ENCODE data around the gene CELF4.
A peak's percentile ranks its signal among the peaks of the same experiment; 100 is the strongest.

The CELF4 gene

GRCh38 chr18:37393945-37394609, 171.5 kb downstream of the CELF4 start:
- peak; percentile 4 to 33 (median 17) for DNase-seq
- under 1% methylated on average over 44 of the region's 59 CpGs for WGBS (ENCODE audit: insufficient coverage)
- Histone ChIP-seq H3K9me3 (ENCODE audit: control extremely low read depth in 1 of 5, control insufficient read depth in 4 of 5, insufficient read depth in 2 of 5, low read depth in 1 of 5, low read length in 4 of 5) (peaks cover 0 to 4% (median 0%) of the 10 kb centered on the region in 5 experiments), H3K4me3 (ENCODE audit: control insufficient read depth in 1 of 7, extremely low read depth in 1 of 7, insufficient read depth in 4 of 7, low read depth in 2 of 7, low read length in 6 of 7) (peak overlapping the region; percentile 2 to 72 (median 30)), H3K27ac (ENCODE audit: insufficient read depth in 1 of 2, low read depth in 1 of 2, low read length in 2 of 2, poor library complexity in 1 of 2, severe bottlenecking in 2 of 2) (no peak overlapping the region), H3K4me1 (ENCODE audit: control extremely low read depth in 1 of 4, control insufficient read depth in 4 of 4, insufficient read depth in 4 of 4, low read length in 3 of 4) (peaks cover 0 to 15% (median 9%) of the 10 kb centered on the region in 4 experiments), H3K36me3 (ENCODE audit: control insufficient read depth in 4 of 4, insufficient read depth in 4 of 4, low read length in 3 of 4) (no peaks in the 10 kb centered on the region), H3K27me3 (replicated peaks in 2 of 5; ENCODE audit: control insufficient read depth in 4 of 5, insufficient read depth in 5 of 5, low read length in 4 of 5) (peaks cover 0 to 50% (median 30%) of the 10 kb centered on the region in 5 experiments)
- ChIA-PET POLR2A (interaction anchor here (0.7 kb wide), 1 partner anchor 797 kb away, joined by 3 read pairs; no protein-coding TSS in a partner anchor), CTCF (no interaction called here)

DNA sequence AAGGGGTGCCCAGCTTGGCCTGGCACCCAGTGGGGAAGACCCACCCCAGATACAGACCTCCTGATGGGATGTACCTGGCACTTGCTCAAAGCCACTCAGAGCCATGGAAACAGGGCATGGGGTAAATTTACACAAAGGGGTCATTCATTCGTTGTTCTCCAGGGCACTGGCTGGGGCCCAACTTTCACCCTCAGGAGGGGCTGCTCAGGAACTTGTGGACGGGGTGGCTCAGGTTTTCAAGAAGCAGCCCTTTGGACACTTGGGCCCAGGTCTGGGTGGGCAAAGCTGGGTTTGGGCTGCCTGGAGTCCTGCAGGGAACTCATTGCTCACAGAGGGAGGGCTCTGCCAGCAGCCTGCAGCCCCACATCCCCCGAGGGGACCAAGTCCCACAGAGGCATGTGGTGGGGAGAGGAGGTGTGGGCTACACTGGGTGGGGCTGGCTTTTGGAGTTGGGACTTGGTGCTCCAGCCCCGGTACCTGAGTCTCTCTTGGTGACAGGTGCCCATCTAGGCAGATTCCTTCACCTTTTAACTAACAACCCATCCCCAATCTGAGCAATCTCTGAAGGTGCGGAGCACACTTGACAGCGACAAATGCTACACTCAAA, 172.3 kb downstream of the CELF4 start:
- ChIA-PET POLR2A (no interaction called here), CTCF (no interaction called here)
- peaks cover 0 to 50% (median 30%) of the 10 kb centered on the region in 5 experiments for H3K27me3 ChIP-seq (replicated peaks in 2 of 5; ENCODE audit: control insufficient read depth in 4 of 5, insufficient read depth in 5 of 5, low read length in 4 of 5)
- no peak overlapping the region for H3K27ac ChIP-seq (ENCODE audit: insufficient read depth in 1 of 2, low read depth in 1 of 2, low read length in 2 of 2, poor library complexity in 1 of 2, severe bottlenecking in 2 of 2)
- peaks cover 0 to 15% (median 9%) of the 10 kb centered on the region in 4 experiments for H3K4me1 ChIP-seq (ENCODE audit: control extremely low read depth in 1 of 4, control insufficient read depth in 4 of 4, insufficient read depth in 4 of 4, low read length in 3 of 4)
- 46% methylated on average over 4 of the region's 6 CpGs for WGBS (ENCODE audit: insufficient coverage)
- no peaks in the 10 kb centered on the region for H3K36me3 ChIP-seq (ENCODE audit: control insufficient read depth in 4 of 4, insufficient read depth in 4 of 4, low read length in 3 of 4)
- H3K9me3 ChIP-seq (ENCODE audit: control extremely low read depth in 1 of 5, control insufficient read depth in 4 of 5, insufficient read depth in 2 of 5, low read depth in 1 of 5, low read length in 4 of 5) = peaks cover 0 to 4% (median 0%) of the 10 kb centered on the region in 5 experiments
- no peak for DNase-seq
- peak overlapping the region in 2 of 7 experiments; percentile 62 to 72 for H3K4me3 ChIP-seq (ENCODE audit: control insufficient read depth in 1 of 7, extremely low read depth in 1 of 7, insufficient read depth in 4 of 7, low read depth in 2 of 7, low read length in 6 of 7)

DNA sequence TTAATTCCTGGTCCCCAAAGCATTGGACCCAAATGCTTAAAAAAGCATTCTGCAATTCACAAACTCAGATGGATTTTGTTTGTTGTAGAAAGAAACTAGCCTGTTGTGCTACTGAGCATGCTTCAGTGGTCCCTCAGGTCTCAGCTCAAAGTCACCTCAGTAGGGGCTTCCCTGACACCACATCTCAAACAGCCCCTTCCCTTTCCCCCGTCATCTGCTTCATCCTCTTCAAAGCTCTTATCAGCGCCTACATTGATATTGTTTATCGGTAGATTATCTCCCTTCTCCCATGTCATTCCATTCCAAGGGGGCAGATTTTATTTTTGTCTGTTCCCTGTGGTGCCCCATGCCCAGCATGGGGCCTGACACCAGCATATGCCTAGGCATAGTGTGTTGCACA, 172.9 kb downstream of the CELF4 start:
- H3K27ac ChIP-seq (ENCODE audit: insufficient read depth in 1 of 2, low read depth in 1 of 2, low read length in 2 of 2, poor library complexity in 1 of 2, severe bottlenecking in 2 of 2) = no peak overlapping the region
- peaks cover 0 to 15% (median 9%) of the 10 kb centered on the region in 4 experiments for H3K4me1 ChIP-seq (ENCODE audit: control extremely low read depth in 1 of 4, control insufficient read depth in 4 of 4, insufficient read depth in 4 of 4, low read length in 3 of 4)
- ChIA-PET CTCF (no interaction called here), POLR2A (no interaction called here)
- no peaks in the 10 kb centered on the region for H3K36me3 ChIP-seq (ENCODE audit: control insufficient read depth in 4 of 4, insufficient read depth in 4 of 4, low read length in 3 of 4)
- H3K4me3 ChIP-seq (ENCODE audit: control insufficient read depth in 1 of 7, extremely low read depth in 1 of 7, insufficient read depth in 4 of 7, low read depth in 2 of 7, low read length in 6 of 7) = no peak overlapping the region
- WGBS (ENCODE audit: insufficient coverage) = 80% methylated on average over 1 of the region's 3 CpGs
- peaks cover 0 to 50% (median 32%) of the 10 kb centered on the region in 5 experiments for H3K27me3 ChIP-seq (replicated peaks in 2 of 5; ENCODE audit: control insufficient read depth in 4 of 5, insufficient read depth in 5 of 5, low read length in 4 of 5)
- DNase-seq = no peak
- peaks cover 0 to 4% (median 0%) of the 10 kb centered on the region in 5 experiments for H3K9me3 ChIP-seq (ENCODE audit: control extremely low read depth in 1 of 5, control insufficient read depth in 4 of 5, insufficient read depth in 2 of 5, low read depth in 1 of 5, low read length in 4 of 5)

- Histone ChIP-seq H3K4me3 (ENCODE audit: control insufficient read depth in 1 of 7, extremely low read depth in 1 of 7, insufficient read depth in 4 of 7, low read depth in 2 of 7, low read length in 6 of 7) (no peak overlapping the region), H3K9me3 (ENCODE audit: control extremely low read depth in 1 of 5, control insufficient read depth in 4 of 5, insufficient read depth in 2 of 5, low read depth in 1 of 5, low read length in 4 of 5) (peaks cover 0 to 4% (median 0%) of the 10 kb centered on the region in 5 experiments), H3K36me3 (ENCODE audit: control insufficient read depth in 4 of 4, insufficient read depth in 4 of 4, low read length in 3 of 4) (no peaks in the 10 kb centered on the region), H3K27ac (ENCODE audit: insufficient read depth in 1 of 2, low read depth in 1 of 2, low read length in 2 of 2, poor library complexity in 1 of 2, severe bottlenecking in 2 of 2) (no peak overlapping the region), H3K27me3 (replicated peaks in 2 of 5; ENCODE audit: control insufficient read depth in 4 of 5, insufficient read depth in 5 of 5, low read length in 4 of 5) (peaks cover 0 to 50% (median 34%) of the 10 kb centered on the region in 5 experiments), H3K4me1 (ENCODE audit: control extremely low read depth in 1 of 4, control insufficient read depth in 4 of 4, insufficient read depth in 4 of 4, low read length in 3 of 4) (peaks cover 0 to 15% (median 9%) of the 10 kb centered on the region in 4 experiments)
- POLR2A ChIA-PET = no interaction called here
- DNase-seq = no peak
- CTCF ChIA-PET = no interaction called here
- 85% methylated on average over 14 of the region's 16 CpGs for WGBS (ENCODE audit: insufficient coverage)
These were observed 173.7 kb downstream of the CELF4 start for GRCh38 chr18:37391698-37392548.

- WGBS (ENCODE audit: insufficient coverage) = 95% methylated on average over 4 of the region's 4 CpGs
- H3K9me3 ChIP-seq (ENCODE audit: control extremely low read depth in 1 of 5, control insufficient read depth in 4 of 5, insufficient read depth in 2 of 5, low read depth in 1 of 5, low read length in 4 of 5) = peaks cover 0 to 4% (median 0%) of the 10 kb centered on the region in 5 experiments
- no peaks in the 10 kb centered on the region for H3K36me3 ChIP-seq (ENCODE audit: control insufficient read depth in 4 of 4, insufficient read depth in 4 of 4, low read length in 3 of 4)
- H3K27me3 ChIP-seq (replicated peaks in 2 of 5; ENCODE audit: control insufficient read depth in 4 of 5, insufficient read depth in 5 of 5, low read length in 4 of 5) = peaks cover 0 to 50% (median 29%) of the 10 kb centered on the region in 5 experiments
- no peak for DNase-seq
- H3K4me3 ChIP-seq (ENCODE audit: control insufficient read depth in 1 of 7, extremely low read depth in 1 of 7, insufficient read depth in 4 of 7, low read depth in 2 of 7, low read length in 6 of 7) = no peak overlapping the region
- H3K27ac ChIP-seq (ENCODE audit: insufficient read depth in 1 of 2, low read depth in 1 of 2, low read length in 2 of 2, poor library complexity in 1 of 2, severe bottlenecking in 2 of 2) = no peak overlapping the region
- CTCF ChIA-PET = no interaction called here
- peaks cover 0 to 15% (median 9%) of the 10 kb centered on the region in 4 experiments for H3K4me1 ChIP-seq (ENCODE audit: control extremely low read depth in 1 of 4, control insufficient read depth in 4 of 4, insufficient read depth in 4 of 4, low read length in 3 of 4)
- POLR2A ChIA-PET = no interaction called here
These were observed 174.4 kb downstream of the CELF4 start for GRCh38 chr18:37391156-37391555.

DNA sequence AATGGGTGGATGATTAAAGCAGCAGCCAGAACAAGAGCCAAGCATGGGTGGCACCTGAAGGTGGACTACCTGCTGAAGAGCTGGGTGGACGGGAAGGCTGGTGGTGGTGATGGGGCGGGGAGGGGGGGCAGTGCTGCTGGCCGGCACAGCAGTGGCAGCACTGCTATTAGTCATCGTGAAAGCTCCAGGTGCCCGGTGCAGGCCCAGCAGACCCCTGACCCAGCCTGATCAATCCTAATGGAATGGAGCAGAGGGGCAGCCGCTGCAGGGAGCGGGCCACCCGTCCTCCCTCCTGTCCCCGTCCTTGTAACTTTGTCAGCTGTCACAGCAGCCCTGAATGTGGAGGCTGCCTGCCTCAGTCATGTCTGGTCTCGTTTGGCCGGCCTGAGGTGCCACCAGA, 174.9 kb downstream of the CELF4 start:
- Histone ChIP-seq H3K4me3 (ENCODE audit: control insufficient read depth in 1 of 7, extremely low read depth in 1 of 7, insufficient read depth in 4 of 7, low read depth in 2 of 7, low read length in 6 of 7) (no peak overlapping the region), H3K9me3 (ENCODE audit: control extremely low read depth in 1 of 5, control insufficient read depth in 4 of 5, insufficient read depth in 2 of 5, low read depth in 1 of 5, low read length in 4 of 5) (peaks cover 0 to 4% (median 0%) of the 10 kb centered on the region in 5 experiments), H3K4me1 (ENCODE audit: control extremely low read depth in 1 of 4, control insufficient read depth in 4 of 4, insufficient read depth in 4 of 4, low read length in 3 of 4) (peaks cover 0 to 15% (median 9%) of the 10 kb centered on the region in 4 experiments), H3K36me3 (ENCODE audit: control insufficient read depth in 4 of 4, insufficient read depth in 4 of 4, low read length in 3 of 4) (no peaks in the 10 kb centered on the region), H3K27me3 (replicated peaks in 2 of 5; ENCODE audit: control insufficient read depth in 4 of 5, insufficient read depth in 5 of 5, low read length in 4 of 5) (peaks cover 0 to 50% (median 29%) of the 10 kb centered on the region in 5 experiments), H3K27ac (ENCODE audit: insufficient read depth in 1 of 2, low read depth in 1 of 2, low read length in 2 of 2, poor library complexity in 1 of 2, severe bottlenecking in 2 of 2) (no peak overlapping the region)
- no peak for DNase-seq
- WGBS (ENCODE audit: insufficient coverage) = 98% methylated on average over 9 of the region's 11 CpGs
- CTCF ChIA-PET = no interaction called here
- POLR2A ChIA-PET = no interaction called here

All from common myeloid progenitor, CD34-positive (primary cell).